Measurements from ENCODE around the gene TGM3. TPM values are rescaled to one million over a fixed set of nuclear protein-coding genes. Genes with fewer than 3 reads are reported as not detected.

Gene TGM3
- total and polyA plus RNA-seq, 2 of the 4 experiments (the other 2 are of a cell fraction) = not detected

DNA sequence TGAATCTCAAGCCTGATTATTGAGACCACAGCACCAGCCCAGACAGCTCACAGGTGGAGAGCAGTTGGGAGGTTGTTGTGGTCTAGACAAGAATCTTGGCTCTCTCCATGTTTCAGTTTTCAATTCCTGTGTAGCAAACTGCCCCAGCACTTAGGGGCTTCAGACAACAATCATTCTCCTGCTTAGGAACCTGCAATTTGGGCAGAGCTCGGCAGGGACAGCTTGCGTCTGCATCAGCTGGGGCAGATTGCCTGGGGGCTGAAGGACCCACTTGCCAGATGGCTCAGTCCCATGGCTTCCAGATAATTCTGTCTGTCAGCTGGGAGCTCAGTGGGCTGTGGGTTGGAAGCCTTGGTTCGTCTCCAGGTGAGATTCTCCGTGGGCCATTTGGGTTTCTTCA lies 91.8 kb downstream of the TGM3 start:
- Histone ChIP-seq H3K14ac (replicated peaks; ENCODE audit: low read depth, low read length) (no peak overlapping the region), H4K8ac (ENCODE audit: low read depth in 2 of 2, low read length in 2 of 2) (no peak overlapping the region), H3K79me1 (ENCODE audit: low read depth in 1 of 2, low read length in 2 of 2) (no peaks in the 10 kb centered on the region), H3K4me2 (ENCODE audit: low read depth, low read length) (no peak overlapping the region), H3K9ac (ENCODE audit: low read depth, low read length) (no peak overlapping the region), H2BK15ac (ENCODE audit: low read depth, low read length) (no peak overlapping the region), H2BK20ac (ENCODE audit: low read depth, low read length) (no peak overlapping the region), H3K56ac (ENCODE audit: extremely low read depth, insufficient read depth, low read length) (no peak overlapping the region), H3K4ac (ENCODE audit: low read depth, low read length) (no peak overlapping the region), H2AK9ac (replicated peaks; ENCODE audit: low read depth, low read length, poor library complexity) (no peak overlapping the region), H4K5ac (ENCODE audit: low read depth, low read length) (no peak overlapping the region), H2BK5ac (ENCODE audit: low read depth, low read length, poor library complexity, severe bottlenecking) (no peak overlapping the region), H2AFZ (replicated peaks; ENCODE audit: low read length, poor library complexity) (no peak overlapping the region), H3K9me1 (ENCODE audit: insufficient read depth, low read length) (no peaks in the 10 kb centered on the region), H3K36me3 (ENCODE audit: control insufficient read depth, insufficient read depth, low read length) (no peaks in the 10 kb centered on the region), H4K91ac (ENCODE audit: insufficient read depth, low read depth, low read length) (no peak overlapping the region), H2BK120ac (ENCODE audit: low read depth, low read length) (no peak overlapping the region), H3K4me1 (ENCODE audit: control insufficient read depth, insufficient read depth, low read length) (no peaks in the 10 kb centered on the region), H3K23ac (ENCODE audit: low read depth, low read length) (no peak overlapping the region), H4K20me1 (ENCODE audit: insufficient read depth, low read length) (no peaks in the 10 kb centered on the region), H3K27ac (ENCODE audit: insufficient read depth, low read length) (no peak overlapping the region), H2AK5ac (ENCODE audit: low read depth, low read length) (no peak overlapping the region), H3K9me3 (ENCODE audit: control insufficient read depth, insufficient read depth, low read length) (peaks cover 2% of the 10 kb centered on the region), H3K18ac (ENCODE audit: low read depth, low read length) (no peak overlapping the region), H3K4me3 (ENCODE audit: insufficient read depth, low read depth, low read length) (no peak overlapping the region), H3K27me3 (ENCODE audit: control insufficient read depth, insufficient read depth, low read length) (peaks cover 2% of the 10 kb centered on the region; the same call in 1 of the 2 replicates)
- intact Hi-C loops (cut with micrococcal nuclease) (no loop called here), dilution Hi-C loops (cut with HindIII; ENCODE audit: low sequenced_read_pairs, unreplicated experiment) (no loop called here), in situ Hi-C loops (cut with MboI; ENCODE audit: low sequenced_read_pairs) (no loop called here)
- ChIA-PET POLR2A (ENCODE audit: unreplicated experiment) (no interaction called here), CTCF (interaction anchor here (1.0 kb wide), 1 partner anchor 65 kb away, joined by 3 read pairs; no protein-coding TSS in a partner anchor)
- TF ChIP-seq, protein P1, sequence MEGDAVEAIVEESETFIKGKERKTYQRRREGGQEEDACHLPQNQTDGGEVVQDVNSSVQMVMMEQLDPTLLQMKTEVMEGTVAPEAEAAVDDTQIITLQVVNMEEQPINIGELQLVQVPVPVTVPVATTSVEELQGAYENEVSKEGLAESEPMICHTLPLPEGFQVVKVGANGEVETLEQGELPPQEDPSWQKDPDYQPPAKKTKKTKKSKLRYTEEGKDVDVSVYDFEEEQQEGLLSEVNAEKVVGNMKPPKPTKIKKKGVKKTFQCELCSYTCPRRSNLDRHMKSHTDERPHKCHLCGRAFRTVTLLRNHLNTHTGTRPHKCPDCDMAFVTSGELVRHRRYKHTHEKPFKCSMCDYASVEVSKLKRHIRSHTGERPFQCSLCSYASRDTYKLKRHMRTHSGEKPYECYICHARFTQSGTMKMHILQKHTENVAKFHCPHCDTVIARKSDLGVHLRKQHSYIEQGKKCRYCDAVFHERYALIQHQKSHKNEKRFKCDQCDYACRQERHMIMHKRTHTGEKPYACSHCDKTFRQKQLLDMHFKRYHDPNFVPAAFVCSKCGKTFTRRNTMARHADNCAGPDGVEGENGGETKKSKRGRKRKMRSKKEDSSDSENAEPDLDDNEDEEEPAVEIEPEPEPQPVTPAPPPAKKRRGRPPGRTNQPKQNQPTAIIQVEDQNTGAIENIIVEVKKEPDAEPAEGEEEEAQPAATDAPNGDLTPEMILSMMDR (conservative IDR thresholded peaks at IDR 0.05; ENCODE audit: low read depth, low read length) = no peak
- no peak for TF ChIP-seq NFE2L2 (IDR thresholded peaks at IDR 0.05; ENCODE audit: low read depth, low read length)
- no peak for TF ChIP-seq RFX5 (IDR thresholded peaks at IDR 0.05; ENCODE audit: low read depth, low read length)
- 70% methylated on average over 2 of the region's 4 CpGs; no CpG with 5 or more reads in 1 of the 2 experiments for WGBS, 2 experiments (ENCODE audit: extremely low coverage in 2 of 2, insufficient read length in 1 of 2)
- DNase-seq = no peak
- no TSS peak for BruUV-seq (replicated peaks)
- ATAC-seq (ENCODE audit: low read depth) = no peak

Other genes starting within 250 kb of the TGM3 start
- gene STK35, start 194.2 kb upstream of the TGM3 start, total RNA-seq (2012; rRNA removed) = 11.1 and 11.4 TPM in 2 replicates
- 12.0 and 12.6 TPM in 2 replicates for gene STK35, start 194.2 kb upstream of the TGM3 start, polyA plus RNA-seq (2012; rRNA removed)
- not detected in 2 replicates for gene TGM6, start 84.9 kb downstream of the TGM3 start, total RNA-seq (2012; rRNA removed)
- gene TGM6, start 84.9 kb downstream of the TGM3 start, polyA plus RNA-seq (2012; rRNA removed) = not detected in 2 replicates
- 103 and 109 TPM in 2 replicates for gene SNRPB, start 174.8 kb downstream of the TGM3 start, total RNA-seq (2012; rRNA removed)
- 214 and 249 TPM in 2 replicates for gene SNRPB, start 174.8 kb downstream of the TGM3 start, polyA plus RNA-seq (2012; rRNA removed)
- gene ZNF343, start 212.9 kb downstream of the TGM3 start, total RNA-seq (2012; rRNA removed) = 18.9 and 26.2 TPM in 2 replicates
- gene ZNF343, start 212.9 kb downstream of the TGM3 start, polyA plus RNA-seq (2012; rRNA removed) = 7.4 and 7.8 TPM in 2 replicates
- not detected in 2 replicates for gene TMC2, start 240.6 kb downstream of the TGM3 start, total RNA-seq (2012; rRNA removed)
- gene TMC2, start 240.6 kb downstream of the TGM3 start, polyA plus RNA-seq (2012; rRNA removed) = not detected in 2 replicates